HG03460 (cell line): ENCODE results near the gene CCDC17.

ENCODE experiments used
- ATAC-seq: cut with Tn5 transposase; IDR thresholded peaks from one replicate; pipeline ENCODE4 v1.9.1; 2021; ENCODE audit not compliant: unreplicated experiment

The CCDC17 gene

DNA sequence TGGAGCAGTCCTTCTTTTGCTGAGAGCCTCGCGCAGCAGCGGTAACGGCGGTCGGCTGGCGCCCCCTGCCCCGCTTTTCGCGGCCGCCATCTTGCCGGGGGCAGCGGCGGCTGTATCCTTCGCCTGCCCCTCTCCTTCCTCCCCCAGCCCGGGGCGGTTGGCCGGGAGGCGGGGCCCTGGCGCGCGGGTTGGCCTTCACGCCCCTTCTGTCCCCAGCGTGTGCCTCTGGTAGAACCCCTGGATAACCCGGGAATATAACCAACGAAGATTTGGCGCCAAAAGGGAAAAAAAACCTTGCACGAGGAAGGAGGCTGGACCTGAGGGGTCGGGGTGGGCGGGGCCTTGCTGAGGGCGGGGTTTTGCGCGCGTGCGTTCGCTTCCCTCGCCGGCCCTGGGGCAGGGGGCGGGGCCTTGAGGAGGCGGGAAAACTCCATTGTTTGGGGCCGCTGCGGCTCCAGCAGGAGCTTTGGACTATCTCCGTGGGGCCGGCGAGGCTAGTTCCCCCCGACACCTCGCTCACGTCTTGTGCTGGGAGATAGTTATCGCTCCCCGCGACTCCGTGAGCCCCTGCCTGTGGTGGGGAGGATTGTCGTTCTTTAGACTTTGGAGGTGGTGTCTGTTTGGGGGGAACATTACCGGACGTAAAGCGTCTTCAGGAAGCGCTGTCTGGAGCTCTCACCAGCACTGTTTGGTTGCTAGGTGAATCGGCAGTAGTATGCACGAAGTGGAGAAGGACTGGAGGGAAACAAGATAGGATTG is 39.3 kb downstream of the CCDC17 start:
- peak; percentile 26 for ATAC-seq

DNA sequence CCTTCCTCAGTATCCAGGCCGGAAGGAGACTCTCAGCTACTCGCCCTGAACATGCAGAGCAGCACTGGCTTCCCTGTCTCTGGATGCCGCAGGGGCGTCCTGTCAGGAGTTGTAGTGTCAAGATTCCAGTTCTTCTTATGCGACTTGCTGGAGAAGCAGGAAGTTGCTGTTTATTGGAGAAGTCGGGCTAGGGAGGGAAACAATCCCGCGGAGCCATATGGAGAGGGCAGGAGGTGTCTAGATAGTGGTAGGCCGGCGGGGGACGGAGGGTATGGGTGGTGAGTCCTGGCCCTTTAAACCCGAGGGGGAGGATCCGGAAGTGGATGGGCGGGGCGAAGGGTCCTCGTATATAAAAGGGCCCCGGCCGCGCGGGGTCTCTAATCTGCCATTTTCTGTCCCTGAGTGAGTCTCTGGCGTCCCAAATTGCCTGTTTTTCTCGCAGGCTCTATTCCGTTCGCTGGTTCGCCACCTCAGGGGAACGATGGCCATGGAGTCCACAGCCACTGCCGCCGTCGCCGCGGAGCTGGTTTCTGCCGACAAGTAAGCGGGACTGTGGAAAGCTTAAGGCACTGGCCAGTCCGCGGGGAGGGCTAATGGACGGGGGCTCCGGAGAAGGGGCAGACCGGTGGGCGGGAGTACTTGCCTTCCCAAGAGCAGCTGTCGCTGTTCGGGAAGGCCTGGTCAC is 40.0 kb downstream of the CCDC17 start, which contains the start of gene NASP:
TSS of gene NASP (plus strand) at position 376 of the 685 bp plus-strand sequence. CDS start at position 482, 106 bp downstream.
- ATAC-seq = peak; percentile 51

DNA sequence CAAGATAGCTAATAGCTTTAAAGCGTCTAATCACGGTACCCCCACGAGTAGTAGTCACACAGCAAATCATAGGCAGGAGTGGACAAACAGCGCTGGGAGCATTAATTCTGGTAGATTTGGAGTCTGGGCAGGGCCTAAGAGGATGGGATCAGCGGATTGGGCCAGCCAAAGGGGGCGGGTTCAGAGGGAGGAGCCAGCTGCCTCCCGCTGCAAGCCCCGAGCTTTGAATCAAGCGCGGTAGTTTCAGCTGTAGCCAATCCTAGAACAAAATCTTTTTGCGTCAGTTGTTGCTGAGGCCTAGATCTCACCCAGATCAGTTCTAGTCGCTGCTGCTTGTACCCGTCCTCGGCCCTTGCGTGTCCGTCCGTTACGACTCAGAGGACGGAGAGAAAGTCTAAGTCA is 40.6 kb downstream of the CCDC17 start:
- peak; percentile 70 for ATAC-seq

DNA sequence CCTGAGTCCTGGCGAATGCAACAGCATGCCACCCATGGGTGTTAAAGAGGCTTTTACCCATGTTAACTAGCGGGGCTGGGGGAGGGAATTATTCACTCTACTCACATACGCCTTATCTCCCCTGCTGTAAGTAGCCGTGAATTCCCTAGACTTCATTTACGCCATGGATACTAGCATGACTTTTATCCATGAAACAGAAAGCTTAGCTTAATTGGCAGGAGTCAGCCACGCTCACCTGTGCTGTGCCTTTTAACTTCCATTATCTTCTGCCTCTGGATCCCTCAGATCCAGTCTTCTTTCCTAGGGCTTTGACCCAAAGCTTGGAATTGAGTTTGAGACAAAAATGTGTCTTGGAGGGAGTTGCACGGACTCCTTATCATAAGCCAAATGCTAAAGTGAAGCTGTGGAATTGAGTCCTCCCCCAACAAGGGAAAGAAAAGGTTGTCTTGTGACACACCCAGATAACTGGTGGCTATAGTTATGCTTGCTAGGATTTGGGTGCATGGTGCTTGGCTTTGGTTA is 49.7 kb downstream of the CCDC17 start:
- no peak for ATAC-seq

DNA sequence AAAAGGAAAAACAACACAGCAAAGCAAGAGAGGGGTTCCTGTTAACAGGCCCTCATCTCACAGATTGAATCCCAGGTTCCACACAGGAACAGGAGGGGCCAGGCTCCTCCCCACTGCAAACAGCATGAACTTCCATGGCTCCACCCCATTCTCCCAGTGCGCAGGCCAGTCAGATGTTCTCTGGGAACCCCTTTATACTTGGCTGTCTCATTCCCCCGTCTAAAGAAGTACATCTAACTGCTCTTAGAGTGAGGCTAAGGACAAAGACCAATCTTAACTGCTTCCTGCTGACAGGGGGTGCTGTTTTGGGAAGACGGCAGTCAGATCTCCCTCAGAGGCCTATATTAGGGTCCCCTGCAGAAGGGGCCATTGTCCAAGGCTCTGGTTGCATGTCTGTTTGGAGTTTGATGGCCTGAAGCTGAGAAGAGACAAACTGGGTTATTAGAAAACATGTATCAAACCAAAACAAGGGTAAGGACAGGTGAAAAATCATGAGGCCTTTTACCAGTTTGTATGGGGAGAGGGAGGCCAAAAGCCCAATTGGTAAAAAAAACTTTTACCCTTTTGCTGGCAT is 50.5 kb downstream of the CCDC17 start:
- ATAC-seq = no peak

DNA sequence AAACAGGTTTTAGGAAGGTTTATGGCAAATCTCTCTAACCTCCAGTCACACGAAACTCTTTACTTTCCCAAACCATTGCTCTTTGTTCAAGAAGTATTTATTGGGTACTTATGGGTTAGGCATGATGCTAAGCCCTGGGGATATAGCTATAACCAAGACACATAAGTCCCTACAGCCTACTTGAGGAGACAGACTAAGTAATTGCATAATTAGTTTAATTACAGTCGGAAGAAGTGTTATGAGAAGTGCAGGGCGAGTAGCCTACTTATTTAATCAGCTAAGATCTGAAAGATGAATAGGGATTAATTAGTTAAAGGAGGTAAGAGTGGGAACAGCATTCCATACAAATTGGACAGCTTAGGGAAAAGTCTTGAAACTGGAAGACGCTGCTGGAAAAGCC is 53.2 kb downstream of the CCDC17 start:
- ATAC-seq = no peak
